AML-193 (cell line): Measurements from ENCODE around the gene D2HGDH.
A peak's percentile ranks its signal among the peaks of the same experiment; 100 is the strongest.

Source experiments
- DNase-seq, 2 experiments: peaks; one replicate each; lab custom pipeline; 2025; lab: John Stamatoyannopoulos, UW

Gene D2HGDH

GRCh38 chr2:241734467-241735208 lies at the start of gene D2HGDH:
TSS of gene D2HGDH (plus strand) at chr2:241734630. CDS start at chr2:241735225, 595 bp downstream.
- DNase-seq = peak; percentile 59 to 63

- no peak for DNase-seq
Observed at GRCh38 chr2:241686324-241686649, 48.1 kb upstream of the D2HGDH start.

GRCh38 chr2:241686650-241687425 lies 47.6 kb upstream of the D2HGDH start, which contains the start of gene DTYMK:
TSS of gene DTYMK (minus strand) at chr2:241686815. CDS start at chr2:241686783, 32 bp downstream.
- DNase-seq = peak; percentile 93 to 94

GRCh38 chr2:241689306-241689705 lies 45.1 kb upstream of the D2HGDH start:
- no peak for DNase-seq

DNA sequence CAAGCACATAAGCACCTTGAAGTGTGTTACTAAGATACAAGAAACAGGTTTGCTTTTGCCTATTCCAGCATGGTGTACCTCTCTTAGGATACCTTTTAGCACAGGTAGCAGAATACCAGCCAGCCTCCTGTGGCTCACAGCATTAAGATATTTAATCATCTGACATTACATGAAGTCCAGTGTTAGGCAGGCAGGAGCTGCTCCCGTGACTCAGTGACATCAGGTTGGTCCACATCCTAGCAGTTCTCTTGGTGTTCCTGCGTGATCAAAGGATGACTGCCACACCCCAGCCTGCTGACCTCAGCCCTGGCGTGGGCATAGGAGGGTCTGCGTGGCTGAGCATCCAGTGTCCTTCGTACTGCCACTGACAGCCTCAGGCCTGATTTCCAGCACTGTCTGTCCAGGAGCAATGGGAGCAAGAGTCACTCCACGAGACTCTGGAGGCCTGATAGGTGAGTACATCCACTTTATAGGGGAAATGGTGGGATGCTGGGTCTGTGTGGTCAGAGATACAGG lies 44.2 kb upstream of the D2HGDH start:
- DNase-seq = no peak

DNA sequence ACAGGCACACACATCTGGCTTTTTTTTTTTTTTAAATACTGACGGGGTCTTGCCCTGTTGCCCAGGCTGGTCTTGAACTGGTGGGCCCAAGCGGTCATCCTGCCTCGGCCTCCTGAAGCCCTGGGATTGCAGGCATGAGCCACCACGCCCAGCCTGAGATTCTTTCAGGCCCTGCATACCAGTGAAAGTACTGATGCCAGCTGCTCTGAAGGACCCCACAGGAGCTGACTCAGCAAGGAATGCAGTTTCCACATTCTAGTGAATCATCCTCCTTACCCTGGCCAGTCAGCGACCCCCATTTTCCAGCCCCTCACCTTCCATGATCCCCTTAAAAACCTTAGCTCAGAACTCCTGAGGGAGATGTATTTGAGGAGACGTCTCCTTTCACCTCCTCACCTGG lies 42.0 kb upstream of the D2HGDH start:
- no peak for DNase-seq

DNA sequence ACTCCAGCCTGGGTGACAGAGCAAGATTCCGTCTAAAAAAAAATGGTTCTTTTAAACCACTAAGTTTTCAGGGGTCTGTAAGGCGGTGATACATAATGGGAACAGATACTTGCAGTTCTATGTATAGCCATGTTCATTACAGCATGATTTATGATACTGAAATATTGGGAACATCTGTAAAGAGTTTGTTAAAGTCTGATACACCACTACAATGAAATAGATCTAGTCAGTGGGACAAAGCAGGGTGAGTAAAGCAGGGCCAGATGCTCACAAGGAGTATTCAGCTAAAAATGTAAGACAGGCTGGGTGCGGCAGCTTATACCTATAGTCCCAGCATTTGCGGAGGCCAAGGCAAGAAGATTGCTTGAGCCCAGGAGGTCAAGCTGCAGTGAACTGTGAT lies 38.8 kb upstream of the D2HGDH start:
- DNase-seq = no peak

DNA sequence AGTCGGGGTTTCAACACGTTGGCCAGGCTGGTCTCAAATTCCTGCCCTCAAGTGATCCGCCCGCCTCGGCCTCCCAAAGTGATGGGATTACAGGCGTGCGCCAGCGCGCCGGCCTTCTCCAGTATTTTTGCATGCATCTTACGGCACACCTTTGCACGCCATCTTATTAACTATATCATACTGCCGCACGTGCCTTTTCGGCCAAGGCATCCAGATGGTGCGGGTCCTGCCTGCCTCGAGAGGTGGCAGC lies 33.4 kb upstream of the D2HGDH start:
- DNase-seq = peak in 1 of 2 experiments; percentile 87

- DNase-seq = peak; percentile 82 to 83
Observed at GRCh38 chr2:241701399-241702154, 32.9 kb upstream of the D2HGDH start, which contains the start of gene ING5. TSS of gene ING5 (plus strand) at chr2:241702039. CDS start at chr2:241702066, 27 bp downstream.

GRCh38 chr2:241702155-241703031 lies 32.0 kb upstream of the D2HGDH start:
- peak; percentile 47 to 51 for DNase-seq

DNA sequence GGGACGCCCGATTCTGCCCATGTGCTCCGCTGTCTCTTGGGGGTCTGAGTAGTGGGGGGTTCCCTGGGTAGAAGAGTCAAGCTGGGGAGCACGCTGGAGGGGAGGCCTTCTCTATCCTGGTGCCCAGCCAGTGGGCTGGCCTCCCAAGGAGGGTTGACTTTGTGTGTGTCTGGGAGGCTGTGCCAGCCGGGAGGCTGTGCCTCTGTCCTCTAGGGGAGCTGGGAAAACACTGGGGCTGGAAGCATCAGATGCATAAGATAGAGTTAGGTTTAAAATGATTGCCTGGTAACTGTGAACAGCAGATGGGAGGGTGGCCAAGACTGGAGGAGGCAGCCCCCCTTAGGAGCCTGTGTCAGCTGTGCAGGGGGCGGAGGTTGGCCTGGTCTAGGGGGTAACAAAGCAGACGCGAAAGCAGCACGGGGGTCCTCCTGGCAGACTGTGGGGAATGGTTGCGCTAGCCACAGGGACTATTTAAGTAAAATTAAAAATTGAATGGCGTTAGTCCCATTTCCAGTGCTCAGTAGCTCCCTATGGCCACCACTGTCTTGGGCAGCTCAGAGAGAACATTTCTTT lies 31.3 kb upstream of the D2HGDH start:
- DNase-seq = no peak

DNA sequence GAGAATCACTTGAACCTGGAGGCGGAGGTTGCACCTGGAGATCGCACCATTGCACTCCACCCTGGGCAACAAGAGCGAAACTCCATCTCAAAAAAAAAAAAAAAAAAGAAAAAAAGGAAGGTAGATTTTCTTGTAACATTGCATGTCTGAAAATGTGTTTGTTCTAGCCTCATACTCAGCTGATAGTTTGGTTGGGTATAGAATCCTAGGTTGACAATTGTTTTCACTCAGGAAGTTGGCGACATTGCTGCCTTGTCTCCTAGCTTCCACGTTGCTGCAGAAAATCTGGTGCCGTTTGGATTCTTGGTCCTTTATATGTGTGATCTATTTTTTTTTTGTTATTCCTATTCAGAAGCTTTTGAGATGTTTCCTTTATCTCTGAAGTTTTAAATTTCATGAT lies 27.9 kb upstream of the D2HGDH start:
- no peak for DNase-seq

GRCh38 chr2:241708879-241709278 lies 25.6 kb upstream of the D2HGDH start:
- DNase-seq = no peak

DNA sequence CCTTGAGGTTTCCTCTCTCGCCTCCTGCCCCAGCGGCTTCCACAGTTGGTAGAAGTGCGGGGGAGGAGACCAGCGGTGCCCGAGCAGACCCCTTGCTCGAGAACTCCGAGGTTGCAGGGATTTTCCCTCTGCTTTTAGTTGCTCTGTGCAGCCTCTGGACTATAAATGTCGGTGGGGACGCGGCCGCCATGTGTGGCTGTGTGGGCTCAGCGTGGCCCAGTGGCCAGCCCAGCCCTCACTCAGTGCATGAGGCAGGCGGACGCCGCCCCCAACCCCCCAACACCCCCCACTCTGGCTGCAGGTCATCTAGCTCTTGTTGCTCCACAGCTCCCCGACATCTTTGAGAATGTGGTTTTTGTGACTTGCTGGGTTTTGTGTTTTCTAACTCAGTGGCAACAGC lies 15.3 kb upstream of the D2HGDH start:
- no peak for DNase-seq

DNA sequence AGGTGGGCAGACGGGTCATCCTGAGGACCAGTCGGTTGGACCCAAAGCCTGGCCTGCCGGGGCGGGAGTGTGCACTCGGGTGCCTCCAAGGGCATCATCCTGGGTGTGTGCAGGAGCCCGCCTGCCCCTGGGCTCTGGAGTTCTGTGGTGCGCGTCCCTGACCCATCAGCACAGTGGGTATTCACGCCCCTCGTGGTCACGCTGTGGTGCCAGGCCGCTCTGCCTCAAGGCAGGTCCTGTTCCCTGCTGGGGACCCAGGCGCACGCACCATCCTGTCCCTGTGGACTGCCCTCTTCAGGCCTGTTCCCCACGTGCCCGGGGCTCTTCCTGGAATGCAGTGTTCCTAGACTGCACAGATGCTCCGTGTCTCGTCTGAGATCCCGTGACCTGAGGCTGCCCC lies 14.3 kb upstream of the D2HGDH start:
- no peak for DNase-seq

GRCh38 chr2:241720560-241720959 lies 13.9 kb upstream of the D2HGDH start:
- DNase-seq = no peak

DNA sequence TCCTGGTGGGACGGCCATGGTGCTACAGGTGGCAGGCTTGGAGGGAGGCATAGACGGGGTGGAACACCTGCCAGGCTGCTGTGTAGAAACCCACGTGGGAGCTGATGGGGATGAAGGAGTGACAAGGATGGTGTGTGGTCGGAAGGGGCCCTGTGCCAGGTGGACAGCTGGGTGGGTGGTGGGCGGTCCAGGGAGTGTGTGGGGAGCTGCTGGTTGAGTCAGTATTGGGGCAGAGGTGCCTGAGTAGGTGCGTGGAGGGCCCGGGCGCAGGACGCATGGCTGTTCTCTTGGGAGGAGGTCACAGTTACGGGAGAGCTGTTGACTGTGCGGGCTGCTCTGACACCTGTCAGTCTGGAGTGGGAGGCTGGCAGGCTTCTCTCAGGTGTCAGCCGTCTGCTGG lies 12.6 kb upstream of the D2HGDH start:
- DNase-seq = no peak

DNA sequence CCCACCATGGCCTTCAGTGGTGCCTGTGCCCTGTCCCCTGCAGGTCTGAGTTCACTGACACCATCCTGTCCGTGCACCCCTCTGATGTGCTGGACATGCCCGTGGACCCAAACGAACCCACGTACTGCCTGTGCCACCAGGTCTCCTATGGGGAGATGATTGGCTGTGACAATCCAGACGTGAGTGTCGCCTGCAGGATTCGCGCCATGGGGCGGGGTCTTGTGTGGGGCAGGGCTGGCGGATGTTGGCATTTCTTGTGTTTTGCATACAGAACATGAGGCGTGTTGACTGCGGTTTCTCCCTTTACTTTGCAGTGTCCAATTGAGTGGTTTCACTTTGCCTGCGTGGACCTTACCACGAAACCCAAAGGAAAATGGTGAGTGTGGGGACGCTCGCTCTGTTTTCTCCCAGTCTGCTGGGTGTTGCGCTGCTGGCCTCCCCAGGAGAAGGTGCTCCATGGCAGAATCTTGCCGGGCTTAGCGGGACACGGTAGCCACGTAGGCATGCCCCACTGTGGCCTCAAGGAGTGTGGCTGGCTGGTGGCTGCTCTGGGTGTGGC lies 11.5 kb upstream of the D2HGDH start:
- DNase-seq = no peak

- DNase-seq = no peak
Observed at GRCh38 chr2:241724259-241724974, 10.0 kb upstream of the D2HGDH start.
